NCI-H1694 (cell line): ENCODE results near the gene ZNF579.
A peak's percentile ranks its signal among the peaks of the same experiment; 100 is the strongest.

Experiments used
- DNase-seq: peaks from one replicate; lab custom pipeline; 2025; lab: John Stamatoyannopoulos, UW

The ZNF579 gene

DNA sequence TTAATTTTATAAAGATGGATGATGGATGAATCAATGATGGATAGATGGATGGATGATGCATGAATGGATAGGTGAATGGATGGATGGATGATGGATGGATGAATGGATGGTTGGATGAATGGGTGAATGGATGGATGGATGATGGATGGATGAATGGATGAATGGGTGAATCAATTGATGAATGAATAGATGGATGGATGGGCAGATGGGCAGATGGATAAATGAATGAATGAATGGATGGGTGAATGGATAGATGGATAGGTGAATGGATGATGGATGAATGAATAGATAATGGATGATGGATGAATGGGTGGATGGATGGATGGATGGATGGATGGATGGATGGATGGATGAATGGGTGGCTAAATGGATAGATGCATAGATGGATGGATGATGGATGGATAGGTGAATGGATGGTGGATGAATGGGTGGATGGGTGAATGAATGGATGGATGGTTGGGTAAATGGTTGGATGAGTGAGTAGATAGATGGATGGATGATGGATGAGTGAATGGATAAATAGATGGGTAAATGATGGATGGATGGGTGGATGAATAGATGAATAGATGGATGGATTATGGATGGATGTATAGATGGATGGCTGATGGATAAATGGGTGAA, 12.8 kb downstream of the ZNF579 start:
- no peak for DNase-seq

GRCh38 chr19:55566823-55567222, 13.8 kb downstream of the ZNF579 start:
- no peak for DNase-seq

DNA sequence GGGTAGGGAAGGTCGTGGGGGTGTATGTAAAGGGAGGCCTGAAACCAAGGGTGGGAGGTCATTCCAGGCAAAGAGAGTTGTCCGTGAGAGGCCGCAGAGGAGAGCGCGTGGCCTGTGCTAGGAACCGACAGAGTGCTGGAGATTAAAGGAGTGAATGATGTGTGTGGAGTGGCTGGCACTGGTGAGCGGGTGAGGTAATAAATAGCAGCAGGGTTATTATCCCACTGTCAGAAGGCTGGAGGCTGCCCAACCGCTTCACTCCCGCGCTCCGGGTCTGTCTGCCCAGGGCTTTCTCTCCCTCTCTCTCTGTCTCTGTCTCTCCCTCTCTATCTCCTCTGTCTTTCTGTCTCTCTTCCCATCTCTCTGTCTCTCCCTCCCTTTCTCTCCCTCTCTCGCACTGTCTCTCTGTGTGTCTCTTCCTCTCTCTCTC, 17.4 kb downstream of the ZNF579 start:
- peak; percentile 52 for DNase-seq

- DNase-seq, result no peak
Observed at GRCh38 chr19:55559684-55560083, 21.0 kb downstream of the ZNF579 start.

DNA sequence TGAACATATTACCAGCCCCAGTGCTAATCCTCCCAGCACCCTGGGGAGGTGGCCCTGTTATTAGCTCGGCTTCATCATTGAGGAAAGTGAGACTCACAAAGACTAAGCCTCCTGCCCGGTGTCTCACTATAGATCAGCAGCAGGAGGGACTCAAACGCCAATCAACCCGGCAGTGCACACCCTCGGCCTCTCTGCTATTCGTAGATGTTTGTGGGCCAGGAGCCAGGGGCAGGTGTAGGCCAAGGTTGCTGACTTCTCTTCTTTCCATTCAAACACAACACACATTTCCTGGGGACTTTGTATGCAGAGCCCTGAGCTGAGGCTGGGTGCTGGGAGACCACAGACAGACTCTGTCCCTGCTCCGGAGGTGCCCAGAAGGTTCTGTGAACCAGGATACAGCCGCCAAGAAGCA, 25.9 kb downstream of the ZNF579 start:
- DNase-seq, result no peak

- DNase-seq, result no peak
Observed at GRCh38 chr19:55554302-55554701, 26.3 kb downstream of the ZNF579 start.

- DNase-seq, result no peak
Observed at GRCh38 chr19:55553217-55554182, 27.1 kb downstream of the ZNF579 start.

DNA sequence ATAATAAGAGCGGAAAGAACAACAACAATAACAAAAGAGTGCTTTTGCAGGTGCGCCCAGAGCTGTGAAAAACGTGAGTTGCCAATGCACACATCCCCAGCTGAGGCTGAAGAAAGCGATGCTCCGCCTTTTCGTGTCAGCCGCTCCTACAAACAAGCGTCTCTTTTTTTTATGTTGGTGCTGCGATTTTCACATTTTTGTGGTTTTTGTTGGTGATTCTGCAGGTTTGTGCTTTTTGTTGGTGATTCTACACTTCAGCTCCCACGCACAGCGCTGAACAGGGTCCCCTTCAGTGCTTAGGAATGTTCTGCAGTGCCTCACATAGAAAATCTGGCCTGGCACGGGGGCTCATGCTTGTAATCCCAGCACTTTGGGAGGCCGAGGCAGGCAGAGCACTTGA, 28.0 kb downstream of the ZNF579 start:
- no peak for DNase-seq

- peak; percentile 39 for DNase-seq
Observed at GRCh38 chr19:55552206-55552605, 28.4 kb downstream of the ZNF579 start.

DNA sequence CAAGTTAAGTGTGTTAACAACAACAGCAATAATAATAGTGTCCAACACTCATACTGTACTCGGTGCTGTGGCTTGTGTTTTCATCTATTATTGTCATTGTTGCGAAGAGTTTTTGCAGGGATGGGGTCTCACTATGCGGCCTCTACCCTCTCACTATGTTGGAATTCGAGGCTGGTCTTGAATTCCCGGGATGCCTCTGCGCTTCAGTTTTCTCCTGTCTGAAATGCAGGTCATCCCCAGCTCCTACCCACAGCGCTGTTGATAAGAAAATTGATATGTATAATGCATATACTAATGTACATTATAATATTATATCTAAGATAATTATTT, 30.4 kb downstream of the ZNF579 start:
- DNase-seq, result no peak

- no peak for DNase-seq
Observed at GRCh38 chr19:55549500-55550320, 30.9 kb downstream of the ZNF579 start.

- no peak for DNase-seq
Observed at GRCh38 chr19:55546822-55547614, 33.6 kb downstream of the ZNF579 start.

- DNase-seq, result no peak
Observed at GRCh38 chr19:55546011-55546410, 34.6 kb downstream of the ZNF579 start.

DNA sequence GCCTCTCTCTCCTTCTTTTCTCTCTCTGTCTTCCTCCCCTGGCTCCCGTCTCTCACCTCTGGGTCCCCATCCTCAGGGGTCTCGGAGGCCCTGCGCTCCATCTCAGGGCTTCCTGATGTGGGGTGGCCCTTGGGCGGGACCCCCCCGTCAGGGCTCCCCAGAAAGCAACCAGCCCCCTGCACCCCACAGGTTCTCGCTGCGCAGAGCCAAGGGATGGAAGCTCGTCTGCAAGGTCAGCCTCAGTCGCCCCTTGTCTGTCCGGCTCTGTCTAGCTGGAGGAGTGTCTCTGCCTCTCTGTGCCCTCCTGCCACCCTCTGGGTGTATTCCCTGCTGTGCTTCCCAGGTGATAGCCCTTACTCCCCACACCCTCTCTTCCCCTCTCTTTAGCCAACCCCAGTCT, 35.2 kb downstream of the ZNF579 start, which contains the start of gene SBK3:
Gene SBK3, minus strand, starts transcription at position 101 of the 400 bp plus-strand sequence. Its CDS starts 0 bp downstream, at position 101.
- no peak for DNase-seq

DNA sequence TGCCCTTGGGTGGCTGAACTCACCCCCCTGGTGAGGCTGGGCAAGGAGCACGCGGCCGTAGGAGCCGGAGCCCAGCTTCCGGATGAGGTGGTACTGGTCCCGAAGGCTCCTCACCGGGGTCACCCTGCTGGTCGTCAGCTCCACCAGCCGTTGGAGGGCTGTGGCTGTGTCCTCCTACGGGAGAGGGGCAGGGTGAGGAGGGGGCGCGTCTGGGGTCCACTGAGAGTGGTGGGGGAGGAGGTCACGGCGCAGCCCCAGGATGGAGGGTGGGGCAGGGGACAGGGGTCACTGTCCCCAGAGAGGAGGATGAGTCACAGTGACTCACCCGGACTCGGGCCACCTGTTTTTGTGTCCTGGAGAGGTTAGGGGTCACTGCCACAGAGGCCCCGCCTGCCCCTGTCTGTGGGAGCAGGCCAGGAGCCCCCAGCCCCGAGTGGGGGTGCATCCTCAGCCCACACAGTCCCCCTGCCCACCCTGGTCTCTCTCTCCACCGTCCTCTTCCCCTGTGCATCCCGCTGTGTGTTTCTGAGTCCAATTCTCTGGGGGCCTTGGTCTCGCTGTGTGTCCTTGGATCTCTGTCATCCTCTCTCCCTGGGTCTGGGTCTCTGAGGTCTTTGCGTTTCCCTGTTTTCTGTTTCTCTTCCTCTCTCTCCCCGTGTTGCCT, 35.7 kb downstream of the ZNF579 start:
- DNase-seq, result no peak

GRCh38 chr19:55544014-55544413, 36.6 kb downstream of the ZNF579 start:
- DNase-seq, result no peak

DNA sequence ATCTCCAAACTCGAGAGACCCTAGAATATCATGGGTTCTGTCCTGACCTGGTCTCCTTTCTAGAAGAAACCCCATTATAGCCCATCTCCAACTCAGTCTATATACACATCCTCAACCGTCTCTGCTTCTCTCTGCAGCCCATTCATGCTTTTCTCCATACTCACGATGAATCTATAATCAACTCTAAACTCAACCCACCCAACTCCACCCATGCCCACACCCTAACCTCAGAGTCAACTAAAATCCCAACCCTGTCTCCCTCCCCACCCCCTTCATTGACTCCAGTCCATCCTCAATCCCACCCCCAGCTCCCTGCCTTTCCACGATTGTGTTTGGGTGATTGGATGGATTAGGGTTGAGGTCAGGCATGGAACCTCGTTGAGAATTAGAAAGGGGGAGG, 37.1 kb downstream of the ZNF579 start:
- DNase-seq, result no peak

- no peak for DNase-seq
Observed at GRCh38 chr19:55542292-55542855, 38.3 kb downstream of the ZNF579 start.

GRCh38 chr19:55541091-55541490, 39.6 kb downstream of the ZNF579 start:
- no peak for DNase-seq

GRCh38 chr19:55540619-55541018, 40.0 kb downstream of the ZNF579 start:
- DNase-seq, result no peak
